Central memory CD4-positive, alpha-beta T cell (primary cell): ENCODE data around the gene HPSE2.

Experiments
- DNase-seq: peaks from one replicate; pipeline ENCODE4 v3.0.0; 2022

Gene HPSE2

DNA sequence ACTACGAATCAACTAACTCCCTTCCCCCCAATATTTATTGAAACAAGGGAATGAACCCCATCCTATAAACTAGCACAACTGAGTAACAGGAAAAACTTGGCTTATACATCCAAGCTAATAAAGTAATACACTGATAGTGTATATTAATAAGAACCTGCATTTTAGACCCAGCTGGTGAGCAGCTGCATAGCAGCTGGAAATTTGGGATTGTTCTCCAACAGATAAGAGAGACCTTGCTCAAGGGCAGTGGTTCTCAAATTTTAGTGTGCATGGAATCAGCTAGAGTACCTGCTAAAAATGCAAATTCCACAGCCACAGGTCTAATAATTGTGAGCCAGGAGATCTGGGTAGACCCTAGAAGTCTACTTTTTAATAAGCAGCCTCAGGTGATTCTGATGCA, 404.3 kb downstream of the HPSE2 start:
- DNase-seq, result no peak

DNA sequence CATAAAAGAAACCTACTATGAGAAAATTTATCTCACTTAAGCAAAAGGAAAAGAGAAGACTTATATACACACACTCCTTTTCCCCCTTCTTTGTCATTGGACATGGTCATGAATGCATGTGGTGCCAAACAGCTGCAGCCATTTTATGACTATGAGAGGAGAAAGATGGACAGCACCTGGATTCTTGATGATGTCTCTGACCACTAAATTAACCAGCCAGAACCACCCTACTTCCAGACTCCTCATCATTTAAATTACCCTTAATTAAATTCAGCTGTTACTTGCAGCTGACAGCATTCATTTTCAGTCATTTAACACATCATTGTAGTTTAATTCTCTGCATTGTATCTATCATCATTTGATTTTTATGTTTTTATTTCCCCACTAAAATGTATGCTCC, 409.9 kb downstream of the HPSE2 start:
- DNase-seq, result no peak

DNA sequence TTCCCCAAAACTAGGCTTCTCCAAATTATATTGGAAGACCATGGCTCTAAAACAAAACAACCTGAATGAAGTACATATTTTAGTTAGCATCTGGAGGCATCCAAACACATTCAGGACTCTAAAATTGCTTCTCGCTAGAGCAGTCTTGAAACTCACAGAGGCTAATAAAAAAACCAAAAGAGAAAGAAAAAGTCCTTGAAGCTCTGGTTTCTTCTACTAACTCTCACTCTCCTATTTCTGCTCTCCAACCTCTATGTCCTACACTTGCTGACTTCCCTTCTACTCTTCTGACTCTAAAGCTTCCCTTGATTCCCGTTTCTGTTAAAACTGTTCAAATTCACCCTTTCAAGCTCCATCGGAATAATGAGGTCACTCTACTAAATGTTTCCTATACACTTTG, 418.3 kb downstream of the HPSE2 start:
- no peak for DNase-seq

DNA sequence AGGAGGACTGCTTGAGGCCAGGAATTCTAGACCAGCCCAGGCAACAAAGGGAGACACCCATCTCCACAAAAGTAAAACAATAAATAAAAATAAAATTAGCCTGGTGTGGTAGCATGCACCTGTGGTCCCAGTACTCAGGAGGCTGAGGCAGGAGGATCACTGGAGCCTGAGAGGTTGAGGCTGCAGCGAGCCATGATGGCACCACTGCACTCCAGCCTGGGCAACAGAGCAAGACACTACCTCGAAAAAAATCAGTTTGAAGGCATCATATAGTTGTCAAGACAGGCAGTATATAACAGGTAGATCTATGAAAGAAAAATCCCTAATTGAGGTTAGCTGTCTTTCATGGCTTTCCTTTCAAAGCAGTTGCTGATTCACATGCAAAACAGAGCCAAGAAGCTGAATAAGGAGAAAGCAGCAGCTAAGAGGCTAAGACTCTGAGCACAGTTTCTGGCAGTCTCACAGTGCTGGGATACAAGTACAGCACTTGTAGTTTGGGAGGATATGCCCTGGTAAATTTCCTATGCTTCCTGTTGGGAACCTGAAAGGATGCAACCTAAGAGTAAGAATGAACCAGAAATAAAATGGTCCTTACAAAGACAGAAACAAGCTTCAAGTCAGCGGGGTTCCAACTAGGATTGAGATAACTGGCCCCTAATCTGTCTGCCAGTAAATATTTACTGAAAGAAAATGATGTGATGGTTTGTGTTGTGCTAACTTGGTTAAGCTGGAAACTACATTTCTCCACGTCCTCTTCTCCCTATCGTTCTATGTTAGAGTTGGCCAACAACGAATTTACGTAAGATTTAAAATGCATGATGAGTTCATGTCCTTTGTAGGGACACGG, 420.4 kb downstream of the HPSE2 start:
- no peak for DNase-seq

DNA sequence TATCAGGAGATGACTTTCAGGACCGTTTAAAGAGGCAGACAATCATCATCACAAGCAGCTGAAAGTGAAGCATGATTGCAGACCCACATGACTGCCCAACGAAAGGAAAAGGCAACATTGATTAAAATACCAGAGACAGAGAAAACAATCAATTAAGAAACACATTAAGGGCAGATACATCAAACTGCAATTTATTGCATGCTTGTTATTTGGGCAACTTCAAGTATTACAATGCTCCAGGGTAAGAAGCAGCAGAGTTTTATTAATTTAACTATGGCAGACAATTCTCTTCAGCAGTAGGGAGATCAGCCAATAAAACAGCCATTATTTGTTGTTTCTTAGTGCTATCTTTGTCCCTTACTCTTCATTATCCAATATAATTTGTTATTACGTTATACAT, 421.2 kb downstream of the HPSE2 start:
- DNase-seq, result no peak

DNA sequence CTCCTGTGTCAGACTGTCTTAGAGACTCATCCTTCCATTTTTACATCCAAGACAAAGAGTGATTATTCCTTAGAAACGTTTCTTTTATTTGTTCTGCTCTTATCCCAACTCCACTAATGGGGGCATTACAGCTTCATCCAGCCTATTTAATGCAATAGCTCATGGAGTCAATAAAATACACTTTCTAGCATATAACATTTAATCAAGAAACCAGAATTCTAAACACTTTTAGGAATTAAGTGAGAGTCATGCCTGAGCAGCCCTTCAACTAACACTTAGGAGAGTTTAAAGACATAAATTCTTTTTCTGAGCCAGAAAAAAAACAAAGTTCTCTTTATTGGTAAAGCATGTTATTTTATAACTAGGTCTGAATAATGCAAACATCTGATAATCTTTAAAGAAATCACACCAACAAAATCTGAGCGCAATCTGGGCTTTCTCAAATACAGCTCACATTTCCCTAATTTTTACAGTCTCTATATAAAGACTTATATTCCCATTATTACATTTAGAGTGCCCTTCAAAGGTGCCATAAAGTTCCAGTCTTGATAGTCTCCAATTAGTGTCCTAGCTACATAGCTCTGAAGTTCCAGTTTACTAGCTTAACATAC, 427.3 kb downstream of the HPSE2 start:
- DNase-seq, result no peak

DNA sequence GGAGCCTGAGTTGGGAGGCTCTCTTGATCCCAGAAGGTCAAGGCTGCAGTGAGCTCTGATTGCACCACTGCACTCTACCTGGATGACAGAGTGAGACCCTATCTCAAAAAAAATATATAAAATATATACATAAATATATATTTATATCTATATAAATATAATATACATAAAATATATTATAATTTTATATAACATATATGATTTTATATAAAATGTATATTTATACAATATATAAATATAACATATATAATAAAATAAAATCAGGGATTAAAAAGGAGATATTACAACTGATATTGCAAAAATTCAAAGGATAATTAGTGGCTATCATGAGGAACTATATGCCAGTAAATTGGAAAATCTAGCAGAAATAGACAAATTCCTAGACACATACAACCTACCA, 435.4 kb downstream of the HPSE2 start:
- DNase-seq, result no peak

DNA sequence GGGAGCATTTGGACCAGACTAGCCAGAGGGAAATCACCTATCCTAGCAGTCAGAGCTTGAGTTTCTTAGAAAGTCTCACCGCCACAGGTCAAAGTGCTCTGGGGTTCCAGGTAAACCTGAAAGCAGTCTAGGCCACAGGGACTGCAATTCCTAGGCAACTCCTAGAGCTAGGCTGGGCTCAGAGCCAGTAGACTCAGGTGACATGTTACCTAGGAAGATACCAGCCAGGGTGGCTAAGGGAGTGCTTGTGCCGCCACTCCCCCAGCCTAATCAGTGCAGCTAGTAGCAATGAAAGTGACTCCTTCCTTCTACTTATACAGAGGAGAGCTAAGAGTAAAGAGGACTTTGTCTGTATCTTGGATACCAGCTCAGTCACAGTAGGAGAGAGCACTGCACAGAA, 440.2 kb downstream of the HPSE2 start:
- DNase-seq, result no peak

DNA sequence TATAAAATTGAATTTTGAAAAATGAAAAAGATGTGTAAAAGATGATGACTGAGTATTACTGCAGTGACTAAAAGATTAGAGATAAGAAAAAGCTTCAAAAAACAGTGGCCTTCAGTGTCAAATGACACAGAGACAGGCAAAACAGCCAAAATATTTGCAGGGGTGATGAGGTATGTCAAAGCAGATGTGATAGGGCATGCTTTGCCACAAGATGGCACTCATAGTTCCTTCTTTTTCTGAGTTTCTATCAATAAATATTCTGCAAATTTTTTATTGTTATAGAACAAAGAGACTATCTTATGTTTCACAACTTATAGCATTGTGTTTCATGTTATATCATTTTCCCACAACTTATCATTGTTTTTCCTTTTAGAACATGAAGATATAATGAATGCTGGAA, 444.8 kb downstream of the HPSE2 start:
- DNase-seq, result no peak

DNA sequence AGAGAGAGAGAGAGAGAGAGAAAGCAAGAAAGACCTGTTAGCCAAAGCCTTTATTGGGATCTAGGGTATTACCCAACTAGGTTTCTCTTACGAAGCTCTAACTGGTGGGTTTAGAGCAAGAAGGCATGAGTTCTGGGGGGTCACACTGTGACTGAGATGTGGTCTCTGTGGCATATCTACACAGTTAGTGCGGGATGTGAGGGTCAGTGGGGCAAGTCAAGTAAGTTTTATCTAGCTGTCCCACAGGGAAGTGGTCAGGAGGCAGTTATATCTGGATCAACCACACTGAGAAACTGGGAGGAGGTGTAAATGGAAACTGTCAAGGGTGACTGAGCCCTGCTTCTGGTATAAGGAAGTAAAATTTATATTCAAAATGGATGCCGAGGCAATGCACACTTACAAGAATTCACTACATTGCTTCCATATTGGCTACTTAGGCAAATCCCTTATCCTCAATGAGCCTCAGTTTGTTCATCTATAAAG, 457.3 kb downstream of the HPSE2 start:
- no peak for DNase-seq

DNA sequence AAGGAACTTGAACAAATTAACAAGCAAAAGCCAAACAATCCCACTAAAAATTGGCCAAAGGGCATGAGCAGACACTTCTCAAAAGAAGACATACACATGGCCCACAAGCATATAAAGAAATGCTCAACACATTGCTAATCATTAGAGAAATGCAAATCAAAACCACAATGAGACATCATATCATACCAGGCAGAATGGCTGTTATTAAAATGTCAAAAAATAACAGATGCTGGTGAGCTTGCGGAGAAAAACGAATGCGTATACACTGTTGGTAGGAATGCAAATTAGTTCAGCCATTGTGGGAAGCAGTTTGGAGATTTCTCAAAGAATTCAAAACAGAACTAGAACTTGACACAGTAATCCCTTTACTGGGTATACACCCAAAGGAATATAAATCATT, 477.2 kb downstream of the HPSE2 start:
- no peak for DNase-seq

DNA sequence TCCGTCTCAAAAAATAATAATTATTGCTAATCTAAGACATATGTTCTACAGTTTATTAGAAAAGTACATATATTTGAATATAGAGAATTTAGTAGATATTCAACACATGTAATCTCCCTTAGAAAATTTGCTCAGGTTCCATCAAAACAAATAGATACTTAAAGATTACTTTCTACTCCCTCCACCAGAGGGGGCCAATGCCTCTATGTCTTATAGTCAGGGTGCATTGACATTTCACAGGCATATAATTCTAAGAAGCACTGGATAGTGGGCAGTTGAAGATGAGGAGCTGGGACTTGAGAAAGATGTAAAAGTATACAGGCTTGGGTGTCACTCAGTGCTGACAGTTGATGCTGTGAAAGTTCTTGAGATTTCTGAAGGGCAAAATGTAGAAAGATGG, 487.4 kb downstream of the HPSE2 start:
- DNase-seq, result no peak

DNA sequence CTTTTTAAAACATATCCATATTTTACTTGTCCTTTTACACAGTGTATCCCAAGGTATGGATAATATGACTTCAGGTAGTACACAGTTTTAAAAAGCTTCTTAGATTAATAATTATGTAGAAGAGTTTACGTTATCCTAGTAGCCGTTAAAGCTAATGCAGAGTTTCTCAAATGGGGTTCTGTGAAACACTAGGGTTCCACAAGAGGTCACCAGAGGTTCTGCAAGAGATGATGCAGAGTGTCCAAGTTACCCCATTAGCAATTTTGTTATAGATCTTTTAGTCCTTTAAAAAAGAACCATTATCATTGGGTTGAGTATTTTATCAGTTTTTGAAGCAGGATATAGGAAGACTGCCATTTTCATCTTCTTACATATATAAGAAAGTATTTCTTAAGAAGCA, 490.0 kb downstream of the HPSE2 start:
- DNase-seq, result no peak

DNA sequence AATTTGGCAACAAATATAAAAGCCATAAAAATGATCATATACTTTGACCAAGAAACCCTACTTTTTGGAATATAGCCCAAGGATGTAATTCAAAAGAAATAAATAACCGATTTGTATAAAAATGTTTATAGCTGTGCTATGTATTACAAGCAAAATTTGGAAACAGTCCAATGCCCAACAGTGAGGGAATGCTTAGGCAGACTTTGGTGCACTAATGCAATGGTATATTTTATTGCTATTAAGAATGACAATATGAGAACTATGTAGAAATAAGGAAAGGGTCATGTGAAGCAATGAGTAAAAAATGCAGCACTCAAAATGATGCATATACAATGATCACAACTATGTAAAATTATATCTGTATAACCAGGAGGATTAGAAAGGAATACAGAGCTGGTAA, 515.1 kb downstream of the HPSE2 start:
- no peak for DNase-seq

DNA sequence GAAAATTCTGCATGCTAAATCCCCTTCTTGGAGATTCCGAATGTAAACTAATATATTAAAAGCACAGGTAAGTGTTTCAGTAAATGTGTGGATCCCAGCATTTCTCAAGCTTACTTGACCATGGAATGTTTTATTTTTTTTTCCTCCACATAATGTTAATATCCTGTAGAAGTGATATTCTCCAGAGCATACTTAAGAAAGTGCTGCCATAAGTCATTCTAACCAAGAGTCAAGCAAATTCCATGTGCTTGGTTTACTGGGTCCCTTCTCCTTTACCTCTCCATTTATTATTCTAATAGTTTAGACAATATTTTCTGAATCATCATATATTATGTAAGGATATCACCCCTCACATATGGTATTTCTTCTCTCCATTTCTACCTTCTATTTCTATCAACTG, 522.1 kb downstream of the HPSE2 start:
- DNase-seq, result no peak

DNA sequence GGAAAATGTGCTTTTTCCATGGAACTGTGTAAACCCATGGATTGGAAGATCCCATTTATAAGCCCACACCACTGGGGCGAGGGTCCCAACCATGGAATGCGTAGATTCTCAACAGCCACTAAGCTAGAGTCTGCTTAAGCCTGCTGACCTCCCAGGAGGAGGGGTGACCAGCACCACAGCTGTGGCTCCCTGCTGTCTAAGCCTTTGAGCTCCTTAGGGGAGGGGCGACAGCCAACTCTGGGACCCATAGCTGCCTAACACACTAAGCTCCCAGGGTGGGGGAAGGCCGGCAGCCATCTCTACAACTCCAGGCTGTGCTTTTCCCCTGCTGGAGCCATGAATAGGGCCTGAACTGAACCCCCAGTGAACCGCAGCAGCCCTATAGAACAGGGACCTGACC, 539.1 kb downstream of the HPSE2 start:
- DNase-seq, result no peak

DNA sequence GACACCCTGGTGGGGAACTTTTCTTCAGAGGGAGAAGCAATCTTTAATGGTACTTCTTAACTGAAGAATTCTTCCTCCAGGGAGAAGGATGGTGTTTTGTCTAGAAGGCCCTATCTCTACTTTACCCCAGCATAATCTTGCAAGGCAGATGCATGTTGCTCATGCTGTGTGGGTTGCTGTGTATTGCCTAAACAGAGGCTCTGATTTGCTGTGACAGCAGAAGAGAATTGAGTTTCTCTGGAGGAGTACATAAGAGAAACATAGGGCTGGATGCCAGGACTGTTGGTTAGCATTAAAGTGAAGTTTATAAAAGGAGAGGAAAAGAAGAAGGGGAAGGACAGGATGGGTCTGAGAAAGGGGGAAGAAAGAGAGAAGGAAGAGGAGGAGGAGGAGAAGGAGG, 540.8 kb downstream of the HPSE2 start:
- no peak for DNase-seq

DNA sequence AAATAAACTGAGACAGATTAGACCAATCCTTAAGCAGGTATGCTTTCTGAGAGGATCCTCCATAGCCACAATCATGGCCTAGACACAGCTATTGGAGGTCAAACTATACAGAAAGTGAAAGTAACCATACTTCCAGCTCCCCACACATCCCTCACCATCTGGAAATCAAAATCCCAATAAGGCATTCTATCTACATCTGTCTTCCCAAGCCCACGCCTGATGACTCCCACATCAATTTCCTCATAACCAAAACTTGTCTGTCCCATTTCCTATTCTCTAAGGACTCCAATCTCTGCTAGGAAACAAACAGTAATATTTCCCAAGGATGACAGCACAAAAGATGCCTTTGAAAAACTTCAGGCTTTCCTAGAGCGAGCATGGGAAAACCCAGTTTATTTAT, 541.6 kb downstream of the HPSE2 start:
- no peak for DNase-seq

DNA sequence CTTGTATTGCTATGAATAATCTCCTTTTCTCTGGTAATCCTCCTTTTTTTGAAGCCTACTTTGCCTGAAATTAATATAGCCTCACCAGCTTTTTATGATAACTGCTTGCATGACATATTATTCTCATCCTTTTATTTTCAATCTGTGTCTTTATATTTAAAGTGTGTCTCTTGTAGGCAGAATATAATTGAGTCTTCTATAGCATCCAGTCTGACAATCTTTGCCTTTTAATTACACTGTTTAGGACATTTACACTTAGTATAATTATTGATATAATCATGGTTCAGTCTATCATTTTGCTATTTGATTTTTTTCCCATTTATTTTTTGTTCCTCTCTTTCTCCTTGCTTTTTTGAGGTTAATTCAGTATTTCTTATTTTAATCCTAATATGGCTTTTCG, 548.0 kb downstream of the HPSE2 start:
- no peak for DNase-seq

DNA sequence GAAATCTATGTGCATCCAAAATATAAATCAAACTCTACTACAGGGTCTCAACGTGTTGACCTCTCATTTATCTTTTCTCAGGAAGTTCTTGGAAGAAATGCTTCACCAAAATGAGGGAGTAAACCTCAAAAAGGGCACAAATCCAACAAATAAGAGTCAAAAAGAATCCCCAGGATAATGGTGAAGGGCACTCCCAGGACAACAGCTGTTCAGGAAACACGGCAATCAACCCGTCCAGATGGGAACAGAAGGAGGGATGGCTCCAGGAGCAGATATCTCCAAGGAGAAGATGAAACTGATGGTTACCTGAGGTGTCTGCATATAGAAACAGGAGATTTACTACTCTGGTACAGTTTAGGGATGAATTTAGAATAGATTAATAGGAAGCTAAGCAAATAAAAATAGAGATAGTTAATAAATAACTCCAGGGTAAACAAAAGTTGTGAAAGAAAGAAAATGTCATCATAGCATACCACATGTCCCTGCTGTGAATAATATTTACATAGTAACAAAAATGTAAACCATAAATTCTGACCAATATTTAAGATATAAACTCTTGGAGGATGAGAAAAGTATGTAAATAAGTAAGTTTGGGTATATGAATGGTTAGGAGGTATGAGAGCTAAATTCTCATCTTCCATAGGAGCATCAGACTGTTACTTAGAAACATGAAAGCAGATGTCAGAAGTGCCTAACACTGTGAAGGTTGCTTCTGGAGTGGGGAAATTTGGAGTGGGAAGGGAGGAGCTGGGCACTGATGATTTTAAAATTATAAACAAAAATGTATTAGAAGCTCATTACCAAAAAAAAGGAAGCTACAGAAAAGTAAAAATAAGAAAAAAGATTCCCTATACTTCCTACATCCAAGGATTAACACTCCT, 551.4 kb downstream of the HPSE2 start:
- no peak for DNase-seq

DNA sequence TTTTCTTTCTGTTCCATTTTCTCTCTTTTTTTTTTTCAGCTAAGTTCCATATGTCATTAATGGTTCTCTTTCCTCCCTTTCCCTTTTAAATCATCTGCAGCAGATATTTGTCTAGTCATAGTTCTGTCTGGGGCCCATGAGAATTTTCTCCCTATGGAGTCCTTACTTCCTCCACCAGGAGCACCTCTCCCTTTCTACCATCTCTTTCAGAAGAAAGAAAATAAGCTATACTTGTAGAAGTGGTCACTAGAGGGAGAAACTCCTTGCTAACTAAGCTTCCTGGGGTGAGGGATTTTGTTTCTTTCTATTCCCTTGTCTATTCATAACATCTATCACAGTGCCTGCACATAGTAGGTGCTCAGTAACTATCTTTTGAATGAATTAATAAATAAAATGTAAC, 558.8 kb downstream of the HPSE2 start:
- no peak for DNase-seq

DNA sequence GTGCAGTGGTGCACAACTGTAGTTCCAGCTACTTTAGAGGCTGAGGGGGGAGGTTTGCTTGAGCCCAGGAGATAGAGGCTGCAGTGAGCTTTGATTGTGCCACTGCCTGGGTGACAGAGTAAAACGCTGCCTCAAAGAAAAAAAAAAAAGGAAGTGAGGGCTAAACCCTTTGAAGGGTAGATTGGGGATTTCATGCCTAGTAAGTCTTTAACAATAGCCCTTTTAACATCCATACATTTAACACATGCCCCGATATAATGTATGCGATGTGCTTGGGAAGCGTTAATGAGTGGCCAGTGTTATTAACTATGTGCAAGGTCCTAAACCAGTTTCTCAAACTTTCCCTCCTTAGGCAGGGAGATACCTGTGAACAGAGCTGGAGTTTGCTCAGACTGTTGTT, 559.8 kb downstream of the HPSE2 start:
- no peak for DNase-seq

DNA sequence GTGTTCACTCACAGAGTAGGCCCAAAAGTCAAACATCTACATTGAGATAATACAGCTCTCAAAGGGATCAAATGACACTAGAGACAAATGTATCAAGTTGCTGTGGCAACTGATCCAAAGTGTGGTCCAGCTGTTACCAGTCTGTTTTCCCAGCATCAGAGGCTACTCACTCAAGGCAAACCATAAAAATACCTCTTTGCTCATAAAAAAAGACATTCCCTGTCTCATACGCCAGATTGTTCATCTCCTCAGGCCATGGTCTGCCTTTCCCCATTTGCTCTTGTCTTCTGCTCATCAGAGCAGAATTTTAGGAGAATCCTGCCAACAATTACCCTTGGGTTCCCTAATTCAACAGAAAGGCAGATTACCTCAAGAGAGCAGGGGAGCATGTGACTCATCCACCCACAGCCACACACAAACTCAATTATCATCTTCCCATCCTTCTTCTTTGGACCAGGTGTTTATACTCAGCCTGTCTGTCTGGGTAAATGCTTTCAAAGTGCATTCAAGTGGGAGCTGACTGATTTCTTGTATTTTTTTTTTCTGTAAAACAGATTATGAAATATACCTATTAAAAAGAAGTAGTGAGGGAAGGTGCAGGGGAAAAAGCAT, 562.4 kb downstream of the HPSE2 start:
- DNase-seq, result no peak
